GM12892 (cell line): ENCODE measurements around the gene PARS2.

ENCODE experiments used
- POLR2A ChIP-seq: IDR thresholded peaks from 2 replicates; pipeline ENCODE4 v1.6.1; 2011; ENCODE audit warnings: low read depth, low read length, control low read depth
- POLR2AphosphoS5 ChIP-seq: IDR thresholded peaks from 2 replicates; pipeline ENCODE4 v1.6.1; 2011; ENCODE audit warnings: low read depth, low read length, control low read depth
- TAF1 ChIP-seq: IDR thresholded peaks from 2 replicates; pipeline ENCODE4 v1.6.1; 2011; ENCODE audit warnings: low read depth, mild to moderate bottlenecking, control low read depth, low read length, borderline replicate concordance

DNA sequence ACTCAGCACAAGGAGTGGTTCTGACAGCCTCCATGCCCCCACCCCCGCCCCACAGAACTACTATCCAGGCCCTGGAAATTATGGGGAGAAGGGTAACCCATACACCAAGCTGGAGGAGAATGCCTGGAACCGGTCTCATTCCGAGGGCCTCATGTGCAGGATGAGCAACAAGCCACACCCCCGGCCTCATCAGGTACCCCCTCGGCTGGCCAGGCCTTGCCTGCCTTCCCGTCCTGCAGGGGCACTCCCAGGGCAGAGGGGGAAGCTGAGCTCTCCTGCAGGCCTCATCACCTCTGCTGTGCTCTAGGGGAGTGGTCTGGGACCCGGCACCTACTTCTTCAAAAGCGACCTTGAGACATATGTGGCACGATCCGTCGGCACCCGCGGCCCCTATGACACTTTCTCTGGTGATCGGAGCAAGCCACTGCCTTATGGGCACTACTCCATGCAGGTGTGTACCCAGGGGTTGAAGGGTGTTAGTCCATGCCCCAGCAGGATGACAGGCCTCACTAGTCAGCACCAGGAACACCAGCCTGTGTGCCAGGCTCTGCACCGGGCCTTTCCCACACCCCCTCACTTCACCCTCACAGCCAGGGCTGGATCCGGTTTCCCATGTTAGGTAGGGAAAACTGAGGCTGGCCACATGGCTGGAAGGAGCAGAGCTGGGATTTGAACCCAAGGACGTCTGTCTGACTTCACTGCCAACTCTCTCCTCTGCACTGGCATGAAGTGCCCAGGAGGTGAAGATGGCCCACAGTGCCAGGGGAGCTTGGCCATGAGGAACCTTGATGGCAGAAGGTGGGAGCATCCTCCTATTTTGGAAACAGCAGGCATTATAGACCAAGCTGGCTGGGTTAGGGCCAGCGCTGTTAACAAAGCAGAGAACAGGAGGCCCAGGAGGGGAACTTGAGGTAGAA, 47.7 kb upstream of the PARS2 start:
- TF ChIP-seq POLR2A (no peak), TAF1 (no peak), POLR2AphosphoS5 (no peak)
